ENCODE data around the gene SMIM38.
"Not testable (repeated sequence)": the region's sequence is repeated elsewhere in the genome, so short reads cannot be mapped to it uniquely, and the experiment has no call there.

SMIM38 gene

DNA sequence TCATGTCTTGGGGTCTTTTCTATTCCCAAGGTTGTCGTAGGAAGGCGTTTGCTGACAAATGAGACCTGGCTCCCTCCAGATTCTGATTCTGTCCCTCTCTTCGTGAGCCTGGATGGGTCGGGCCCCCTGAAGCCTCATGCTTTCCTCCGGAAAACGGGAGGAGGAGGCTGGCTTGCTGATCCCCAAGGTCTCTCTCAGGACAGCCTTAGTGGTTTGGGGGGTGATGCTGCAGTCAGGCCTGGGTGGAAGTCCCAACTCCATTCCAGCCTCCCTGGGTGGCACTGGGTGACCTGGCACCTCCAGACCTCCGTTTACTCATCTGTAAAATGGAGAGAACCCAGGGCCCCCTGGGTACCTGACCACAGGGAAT is 23.4 kb upstream of the SMIM38 start:
- DNase-seq (ENCODE audit: low read depth) = no peak
- TF ChIP-seq, protein P1, sequence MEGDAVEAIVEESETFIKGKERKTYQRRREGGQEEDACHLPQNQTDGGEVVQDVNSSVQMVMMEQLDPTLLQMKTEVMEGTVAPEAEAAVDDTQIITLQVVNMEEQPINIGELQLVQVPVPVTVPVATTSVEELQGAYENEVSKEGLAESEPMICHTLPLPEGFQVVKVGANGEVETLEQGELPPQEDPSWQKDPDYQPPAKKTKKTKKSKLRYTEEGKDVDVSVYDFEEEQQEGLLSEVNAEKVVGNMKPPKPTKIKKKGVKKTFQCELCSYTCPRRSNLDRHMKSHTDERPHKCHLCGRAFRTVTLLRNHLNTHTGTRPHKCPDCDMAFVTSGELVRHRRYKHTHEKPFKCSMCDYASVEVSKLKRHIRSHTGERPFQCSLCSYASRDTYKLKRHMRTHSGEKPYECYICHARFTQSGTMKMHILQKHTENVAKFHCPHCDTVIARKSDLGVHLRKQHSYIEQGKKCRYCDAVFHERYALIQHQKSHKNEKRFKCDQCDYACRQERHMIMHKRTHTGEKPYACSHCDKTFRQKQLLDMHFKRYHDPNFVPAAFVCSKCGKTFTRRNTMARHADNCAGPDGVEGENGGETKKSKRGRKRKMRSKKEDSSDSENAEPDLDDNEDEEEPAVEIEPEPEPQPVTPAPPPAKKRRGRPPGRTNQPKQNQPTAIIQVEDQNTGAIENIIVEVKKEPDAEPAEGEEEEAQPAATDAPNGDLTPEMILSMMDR (conservative IDR thresholded peaks at IDR 0.05; ENCODE audit: control insufficient read depth, insufficient read depth, low read depth, low read length) = no peak
- H3K4me3 ChIP-seq (ENCODE audit: control insufficient read depth, low read depth, low read length) = no peak overlapping the region

- TF ChIP-seq, protein P1 (conservative IDR thresholded peaks at IDR 0.05; ENCODE audit: control insufficient read depth, insufficient read depth, low read depth, low read length) = no peak
- H3K4me3 ChIP-seq (ENCODE audit: control insufficient read depth, low read depth, low read length) = no peak overlapping the region
- DNase-seq (ENCODE audit: low read depth) = no peak
Measured at GRCh38 chr11:69133251-69133650, 22.5 kb upstream of the SMIM38 start.

- DNase-seq (ENCODE audit: low read depth); H3K4me3 ChIP-seq (ENCODE audit: control insufficient read depth, low read depth, low read length): not testable (repeated sequence)
Measured at GRCh38 chr11:69134182-69134581, 21.6 kb upstream of the SMIM38 start.

- TF ChIP-seq, protein P1 (conservative IDR thresholded peaks at IDR 0.05; ENCODE audit: control insufficient read depth, insufficient read depth, low read depth, low read length) = no peak
- no peak overlapping the region for H3K4me3 ChIP-seq (ENCODE audit: control insufficient read depth, low read depth, low read length)
- no peak for DNase-seq (ENCODE audit: low read depth)
Measured at GRCh38 chr11:69134957-69135356, 20.8 kb upstream of the SMIM38 start.

GRCh38 chr11:69135420-69136363 is 20.0 kb upstream of the SMIM38 start:
- DNase-seq (ENCODE audit: low read depth) = no peak
- no peak overlapping the region for H3K4me3 ChIP-seq (ENCODE audit: control insufficient read depth, low read depth, low read length)
- TF ChIP-seq, protein P1 (conservative IDR thresholded peaks at IDR 0.05; ENCODE audit: control insufficient read depth, insufficient read depth, low read depth, low read length) = no peak

DNA sequence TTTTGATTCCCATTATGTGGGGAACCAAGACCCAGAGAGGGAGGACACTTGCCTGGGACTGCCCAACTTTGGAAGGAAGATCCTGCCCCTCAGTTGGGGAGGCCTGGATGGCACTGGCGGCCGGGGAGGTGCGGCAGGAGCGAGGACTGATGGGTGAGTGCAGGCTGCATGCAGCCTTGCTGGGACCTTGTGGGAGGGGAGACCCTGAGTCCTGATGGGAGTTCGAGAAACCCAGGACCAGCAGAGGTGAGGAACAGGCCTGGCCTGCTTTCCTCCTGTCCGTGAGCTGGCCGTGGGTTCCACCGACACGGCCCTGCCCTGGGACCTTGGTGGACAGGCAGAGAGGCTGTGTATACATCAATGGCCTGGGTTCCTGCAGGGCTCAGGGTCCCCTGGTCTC is 19.3 kb upstream of the SMIM38 start:
- DNase-seq (ENCODE audit: low read depth) = no peak
- H3K4me3 ChIP-seq (ENCODE audit: control insufficient read depth, low read depth, low read length) = no peak overlapping the region
- TF ChIP-seq, protein P1 (conservative IDR thresholded peaks at IDR 0.05; ENCODE audit: control insufficient read depth, insufficient read depth, low read depth, low read length) = no peak

DNA sequence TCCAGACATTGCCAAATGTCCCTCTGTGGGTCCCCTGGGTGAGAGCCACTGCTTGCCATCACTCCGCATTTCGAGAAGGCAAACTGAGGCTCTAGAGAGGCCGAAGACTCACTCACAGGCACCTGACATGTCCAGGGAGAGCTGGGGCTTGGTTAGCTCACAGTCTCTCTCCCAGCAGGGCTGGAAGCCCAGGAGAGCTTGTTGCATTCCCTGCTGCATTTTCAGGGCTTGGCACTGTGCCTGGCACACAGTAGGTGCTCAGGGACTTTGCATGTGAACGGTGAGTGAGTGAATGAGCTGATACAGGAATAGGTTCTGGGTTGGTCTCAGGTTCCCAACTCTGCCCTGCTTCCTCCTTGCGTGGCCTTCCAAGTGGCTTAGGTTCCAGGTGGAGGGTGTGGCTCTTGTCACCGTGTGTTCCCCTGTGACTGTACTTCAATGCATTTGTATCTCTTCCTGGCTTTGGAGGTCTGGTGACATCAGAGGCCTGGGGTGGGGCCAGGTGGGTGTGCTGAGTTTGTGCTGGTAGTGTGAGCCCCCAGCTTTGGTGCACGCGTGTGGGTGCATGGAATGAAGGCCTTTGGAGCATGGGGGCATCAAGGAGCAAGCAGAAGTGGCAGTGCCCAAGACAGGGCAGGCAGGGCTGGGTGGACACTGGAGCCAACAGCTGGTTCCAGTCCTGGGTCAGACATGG is 18.4 kb upstream of the SMIM38 start:
- H3K4me3 ChIP-seq (ENCODE audit: control insufficient read depth, low read depth, low read length) = no peak overlapping the region
- no peak for DNase-seq (ENCODE audit: low read depth)
- TF ChIP-seq, protein P1 (conservative IDR thresholded peaks at IDR 0.05; ENCODE audit: control insufficient read depth, insufficient read depth, low read depth, low read length) = no peak
